Astrocyte (in vitro differentiated cells and primary cell): Measurements from ENCODE around the gene LYPD6B.

ENCODE experiments used
- CTCF ChIP-seq: IDR thresholded peaks from 2 replicates; pipeline ENCODE4 v1.5.1; 2011; ENCODE audit warnings: low read depth, mild to moderate bottlenecking, inconsistent platforms, low read length, moderate library complexity; ENCODE audit not compliant: insufficient read depth
- EZH2 ChIP-seq: IDR thresholded peaks from 2 replicates; pipeline ENCODE4 v1.6.1; 2012; ENCODE audit warnings: mild to moderate bottlenecking, low read length, inconsistent platforms; ENCODE audit not compliant: insufficient read depth

- TF ChIP-seq CTCF, result no peak
- no peak for TF ChIP-seq EZH2
Observed at GRCh38 chr2:149170911-149171310, 132.4 kb downstream of the LYPD6B start.
